HepG2 (cell line): Measurements from ENCODE around the gene TMEM217. TPM values are rescaled to one million over a fixed set of nuclear protein-coding genes. Genes with fewer than 3 reads are reported as not detected.
A peak's percentile ranks its signal among the peaks of the same experiment; 100 is the strongest.

Experiments used
- HDAC6 ChIP-seq: fragments of 200-600 bp; sonication (generic); IDR thresholded peaks from 2 replicates; pipeline ENCODE4 v1.7.0; 2017; ENCODE audit warnings: mild to moderate bottlenecking, antibody characterized with exemption, low read length, low read depth
- MAZ ChIP-seq, 2 experiments: sonication (generic) in 1 of 2; formaldehyde crosslinking in 1 of 2; IDR thresholded peaks; 2 replicates each; pipeline versions ENCODE4 v1.5.0 to v1.6.1; 2012 to 2020; ENCODE audit warnings: low read depth in 2 of 2, mild to moderate bottlenecking in 2 of 2, borderline replicate concordance in 1 of 2, improper control_type of control experiment in 1 of 2, low read length in 1 of 2, missing genetic modification reagents in 1 of 2, moderate library complexity in 1 of 2
- MYC ChIP-seq: sonication (generic); formaldehyde crosslinking; IDR thresholded peaks from 2 replicates; pipeline ENCODE4 v1.9.0; 2021; ENCODE audit warnings: missing genetic modification reagents, borderline replicate concordance
- NFKBIZ ChIP-seq: IDR thresholded peaks from 2 replicates; pipeline ENCODE4 v1.6.1; 2018; ENCODE audit warnings: missing genetic modification reagents, missing compliant biosample characterization
- RBFOX2 ChIP-seq: fragments of 200-400 bp; formaldehyde crosslinking; IDR thresholded peaks from 2 replicates; pipeline ENCODE4 v1.6.1; 2017; ENCODE audit warnings: low read depth, mild to moderate bottlenecking, low read length
- SMAD3 ChIP-seq: sonication (generic); formaldehyde crosslinking; IDR thresholded peaks from 2 replicates; pipeline ENCODE4 v1.4.0; 2020; ENCODE audit warnings: missing genetic modification reagents
- SMARCC2 ChIP-seq: fragments of 450-650 bp; IDR thresholded peaks from 2 replicates; pipeline ENCODE4 v1.6.1; 2017; ENCODE audit warnings: antibody characterized with exemption, mild to moderate bottlenecking
- TSC22D2 ChIP-seq: sonication (generic); formaldehyde crosslinking; IDR thresholded peaks from 2 replicates; pipeline ENCODE4 v1.5.1; 2020; ENCODE audit warnings: missing genetic modification reagents, mild to moderate bottlenecking, borderline replicate concordance
- ZFAT ChIP-seq: sonication (generic); formaldehyde crosslinking; conservative IDR thresholded peaks from 2 replicates; pipeline ENCODE4 v1.8.1; 2023; ENCODE audit warnings: missing genetic modification reagents, inconsistent platforms
- ZMYM2 ChIP-seq: sonication (generic); formaldehyde crosslinking; IDR thresholded peaks from 2 replicates; pipeline ENCODE4 v1.8.0; 2022; ENCODE audit warnings: mild to moderate bottlenecking, missing genetic modification reagents
- ZNF446 ChIP-seq: sonication (generic); formaldehyde crosslinking; IDR thresholded peaks from 2 replicates; pipeline ENCODE4 v1.5.0; 2020; ENCODE audit warnings: mild to moderate bottlenecking, missing genetic modification reagents
- ZNF660 ChIP-seq: sonication (generic); formaldehyde crosslinking; IDR thresholded peaks from 2 replicates; pipeline ENCODE4 v1.5.1; 2020; ENCODE audit warnings: mild to moderate bottlenecking, low read depth, missing genetic modification reagents, borderline replicate concordance
- ZNF816 ChIP-seq: sonication (generic); formaldehyde crosslinking; IDR thresholded peaks from 2 replicates; pipeline ENCODE4 v1.8.0; 2022; ENCODE audit warnings: missing genetic modification reagents, mild to moderate bottlenecking, borderline replicate concordance
- polyA plus RNA-seq, 8 experiments: library from polyadenylated mRNA; depleted of rRNA in 3 of 8; stranded (reverse) in 7 of 8; unstranded in 1 of 8; fragments of >200 nt; fragmentation: Illumina TruSeq in 4 of 8; extraction: Trizol in 4 of 8; gene quantifications; 2 replicates each; pipeline versions ENCODE4 v1.2.1 to v1.2.3, GENCODE V29; 2011 to 2016; ENCODE audit warnings: low read depth in 4 of 8, missing spikeins in 1 of 8, mixed read lengths in 1 of 8; ENCODE audit not compliant: insufficient read depth in 1 of 8
- total RNA-seq, 5 experiments: library from RNA; depleted of rRNA; stranded (reverse); fragments of >200 nt; fragmentation: Illumina TruSeq; extraction: Trizol; gene quantifications; 2 replicates each; pipeline ENCODE4 v1.2.3, GENCODE V29; 2016; ENCODE audit warnings: low read depth in 1 of 5
- TF ChIP-seq, protein P1 (sequence below), 2 experiments: sonication (generic) in 1 of 2; formaldehyde crosslinking in 1 of 2; IDR thresholded peaks; 2 replicates each; pipeline versions ENCODE4 v1.4.0 to v1.6.1; 2018 to 2020; ENCODE audit warnings: missing genetic modification reagents in 2 of 2, borderline replicate concordance in 1 of 2, low read depth in 1 of 2, mild to moderate bottlenecking in 1 of 2, missing biosample characterization in 1 of 2
- TF ChIP-seq, protein P2 (sequence below): sonication (generic); formaldehyde crosslinking; IDR thresholded peaks from 2 replicates; pipeline ENCODE4 v1.8.0; 2022; ENCODE audit warnings: missing genetic modification reagents, mild to moderate bottlenecking, inconsistent platforms, borderline replicate concordance
- TF ChIP-seq, protein P3 (sequence below): sonication (generic); formaldehyde crosslinking; IDR thresholded peaks from 2 replicates; pipeline ENCODE4 v1.5.0; 2020; ENCODE audit warnings: mild to moderate bottlenecking, missing genetic modification reagents
- TF ChIP-seq, protein P4 (sequence below): sonication (generic); formaldehyde crosslinking; IDR thresholded peaks from 2 replicates; pipeline ENCODE4 v1.4.0; 2020; ENCODE audit warnings: missing genetic modification reagents, borderline replicate concordance

Gene TMEM217
- total and polyA plus RNA-seq, 2 of the 13 experiments (the other 11 are each of a cell fraction or from before 2014, with no cell fraction given): 2.3 to 3.4 TPM

DNA sequence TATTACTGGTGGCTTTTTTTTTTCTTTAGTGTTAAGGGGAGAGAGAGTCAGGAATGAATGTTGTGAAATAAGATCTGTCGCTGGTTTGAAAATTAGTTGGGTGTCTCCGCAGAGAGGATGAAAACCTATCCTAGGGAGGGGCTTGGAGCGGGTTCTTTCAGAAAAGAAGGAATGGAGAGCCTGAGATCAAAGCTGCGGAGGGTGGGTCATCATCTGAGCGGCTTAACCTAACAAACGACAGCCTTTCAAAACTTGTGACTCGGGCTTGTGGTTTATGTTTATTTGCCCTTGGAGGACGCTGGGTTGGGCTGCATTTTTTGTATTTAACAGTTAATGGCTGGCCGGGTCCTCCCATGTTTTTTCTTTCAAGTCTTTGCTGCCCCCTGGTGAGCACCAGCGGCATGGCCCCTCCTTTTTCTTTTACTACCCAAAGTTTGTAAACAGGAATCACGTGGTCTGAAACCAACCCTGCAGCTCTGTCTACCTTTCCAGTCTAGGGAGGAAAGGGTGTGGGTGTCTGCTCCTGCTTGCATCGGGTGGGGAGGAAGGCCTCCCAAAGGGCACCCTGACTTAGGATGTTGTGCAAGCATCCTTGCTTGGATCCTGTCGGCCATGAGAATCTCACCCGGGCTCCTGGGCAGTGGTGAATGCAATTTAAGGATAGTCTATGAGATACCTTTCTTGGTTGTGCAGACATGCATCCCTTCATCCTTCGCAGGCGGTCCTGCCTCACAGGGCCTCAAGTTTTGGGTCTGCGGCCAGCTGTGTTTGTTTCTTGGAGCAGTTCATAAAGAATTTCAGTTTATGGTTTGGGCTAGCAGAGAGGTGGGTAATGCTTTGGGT lies 85.8 kb downstream of the TMEM217 start (continued):
- TF ChIP-seq, protein P1, sequence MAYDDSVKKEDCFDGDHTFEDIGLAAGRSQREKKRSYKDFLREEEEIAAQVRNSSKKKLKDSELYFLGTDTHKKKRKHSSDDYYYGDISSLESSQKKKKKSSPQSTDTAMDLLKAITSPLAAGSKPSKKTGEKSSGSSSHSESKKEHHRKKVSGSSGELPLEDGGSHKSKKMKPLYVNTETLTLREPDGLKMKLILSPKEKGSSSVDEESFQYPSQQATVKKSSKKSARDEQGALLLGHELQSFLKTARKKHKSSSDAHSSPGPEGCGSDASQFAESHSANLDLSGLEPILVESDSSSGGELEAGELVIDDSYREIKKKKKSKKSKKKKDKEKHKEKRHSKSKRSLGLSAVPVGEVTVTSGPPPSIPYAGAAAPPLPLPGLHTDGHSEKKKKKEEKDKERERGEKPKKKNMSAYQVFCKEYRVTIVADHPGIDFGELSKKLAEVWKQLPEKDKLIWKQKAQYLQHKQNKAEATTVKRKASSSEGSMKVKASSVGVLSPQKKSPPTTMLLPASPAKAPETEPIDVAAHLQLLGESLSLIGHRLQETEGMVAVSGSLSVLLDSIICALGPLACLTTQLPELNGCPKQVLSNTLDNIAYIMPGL (CRISPR knock-in tag; IDR thresholded peaks at IDR 0.05; ENCODE audit: borderline replicate concordance in 1 of 2, low read depth in 1 of 2): peak in 1 of 2 experiments; percentile 86; a peak in 3 of 4 replicates
- TF ChIP-seq, protein P2, sequence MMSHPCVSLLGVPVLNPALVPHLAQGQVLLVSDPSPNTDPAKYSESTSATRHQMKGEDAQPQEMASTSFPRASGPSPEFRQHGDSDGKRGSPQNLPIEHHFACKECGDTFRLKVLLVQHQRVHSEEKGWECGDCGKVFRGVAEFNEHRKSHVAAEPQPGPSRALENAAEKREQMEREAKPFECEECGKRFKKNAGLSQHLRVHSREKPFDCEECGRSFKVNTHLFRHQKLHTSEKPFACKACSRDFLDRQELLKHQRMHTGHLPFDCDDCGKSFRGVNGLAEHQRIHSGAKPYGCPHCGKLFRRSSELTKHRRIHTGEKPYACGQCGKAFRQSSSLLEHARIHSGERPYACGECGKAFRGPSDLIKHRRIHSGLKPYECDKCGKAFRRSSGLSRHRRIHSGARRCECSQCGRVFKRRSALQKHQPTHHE: no peak; the same call in 1 of the 2 replicates
- no peak for TF ChIP-seq HDAC6
- TF ChIP-seq, protein P3, sequence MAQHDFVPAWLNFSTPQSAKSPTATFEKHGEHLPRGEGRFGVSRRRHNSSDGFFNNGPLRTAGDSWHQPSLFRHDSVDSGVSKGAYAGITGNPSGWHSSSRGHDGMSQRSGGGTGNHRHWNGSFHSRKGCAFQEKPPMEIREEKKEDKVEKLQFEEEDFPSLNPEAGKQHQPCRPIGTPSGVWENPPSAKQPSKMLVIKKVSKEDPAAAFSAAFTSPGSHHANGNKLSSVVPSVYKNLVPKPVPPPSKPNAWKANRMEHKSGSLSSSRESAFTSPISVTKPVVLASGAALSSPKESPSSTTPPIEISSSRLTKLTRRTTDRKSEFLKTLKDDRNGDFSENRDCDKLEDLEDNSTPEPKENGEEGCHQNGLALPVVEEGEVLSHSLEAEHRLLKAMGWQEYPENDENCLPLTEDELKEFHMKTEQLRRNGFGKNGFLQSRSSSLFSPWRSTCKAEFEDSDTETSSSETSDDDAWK (CRISPR knock-in tag): no peak
- no peak; the same call in 1 of the 2 replicates for TF ChIP-seq ZNF816 (CRISPR knock-in tag)
- no peak for TF ChIP-seq ZMYM2 (CRISPR knock-in tag)
- TF ChIP-seq, protein P4, sequence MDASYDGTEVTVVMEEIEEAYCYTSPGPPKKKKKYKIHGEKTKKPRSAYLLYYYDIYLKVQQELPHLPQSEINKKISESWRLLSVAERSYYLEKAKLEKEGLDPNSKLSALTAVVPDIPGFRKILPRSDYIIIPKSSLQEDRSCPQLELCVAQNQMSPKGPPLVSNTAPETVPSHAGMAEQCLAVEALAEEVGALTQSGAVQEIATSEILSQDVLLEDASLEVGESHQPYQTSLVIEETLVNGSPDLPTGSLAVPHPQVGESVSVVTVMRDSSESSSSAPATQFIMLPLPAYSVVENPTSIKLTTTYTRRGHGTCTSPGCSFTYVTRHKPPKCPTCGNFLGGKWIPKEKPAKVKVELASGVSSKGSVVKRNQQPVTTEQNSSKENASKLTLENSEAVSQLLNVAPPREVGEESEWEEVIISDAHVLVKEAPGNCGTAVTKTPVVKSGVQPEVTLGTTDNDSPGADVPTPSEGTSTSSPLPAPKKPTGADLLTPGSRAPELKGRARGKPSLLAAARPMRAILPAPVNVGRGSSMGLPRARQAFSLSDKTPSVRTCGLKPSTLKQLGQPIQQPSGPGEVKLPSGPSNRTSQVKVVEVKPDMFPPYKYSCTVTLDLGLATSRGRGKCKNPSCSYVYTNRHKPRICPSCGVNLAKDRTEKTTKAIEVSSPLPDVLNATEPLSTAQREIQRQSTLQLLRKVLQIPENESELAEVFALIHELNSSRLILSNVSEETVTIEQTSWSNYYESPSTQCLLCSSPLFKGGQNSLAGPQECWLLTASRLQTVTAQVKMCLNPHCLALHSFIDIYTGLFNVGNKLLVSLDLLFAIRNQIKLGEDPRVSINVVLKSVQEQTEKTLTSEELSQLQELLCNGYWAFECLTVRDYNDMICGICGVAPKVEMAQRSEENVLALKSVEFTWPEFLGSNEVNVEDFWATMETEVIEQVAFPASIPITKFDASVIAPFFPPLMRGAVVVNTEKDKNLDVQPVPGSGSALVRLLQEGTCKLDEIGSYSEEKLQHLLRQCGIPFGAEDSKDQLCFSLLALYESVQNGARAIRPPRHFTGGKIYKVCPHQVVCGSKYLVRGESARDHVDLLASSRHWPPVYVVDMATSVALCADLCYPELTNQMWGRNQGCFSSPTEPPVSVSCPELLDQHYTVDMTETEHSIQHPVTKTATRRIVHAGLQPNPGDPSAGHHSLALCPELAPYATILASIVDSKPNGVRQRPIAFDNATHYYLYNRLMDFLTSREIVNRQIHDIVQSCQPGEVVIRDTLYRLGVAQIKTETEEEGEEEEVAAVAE (CRISPR knock-in tag): peak; percentile 51; the same call in 1 of the 2 replicates
- TF ChIP-seq SMAD3 (CRISPR knock-in tag): 0 out of 2 replicates have a peak, but pooled peaks have one; percentile 65
- TF ChIP-seq ZNF660: no peak
- TF ChIP-seq MAZ (IDR thresholded peaks at IDR 0.05; ENCODE audit: borderline replicate concordance, low read depth, low read length): peak; percentile 76; the same call in 1 of the 2 replicates
- TF ChIP-seq MAZ (CRISPR knock-in tag; IDR thresholded peaks at IDR 0.05; ENCODE audit: low read depth): 0 out of 2 replicates have a peak, but pooled peaks have one; percentile 37
- 0 out of 2 replicates have a peak, but pooled peaks have one; percentile 17 for TF ChIP-seq NFKBIZ (CRISPR knock-in tag)
- peak; percentile 64; the same call in 1 of the 2 replicates for TF ChIP-seq MYC (CRISPR knock-in tag)
- TF ChIP-seq RBFOX2: peak; percentile 61; the same call in 1 of the 2 replicates
- TF ChIP-seq SMARCC2: 0 out of 2 replicates have a peak, but pooled peaks have one; percentile 6
- TF ChIP-seq ZNF446: no peak
- TF ChIP-seq ZFAT (CRISPR knock-in tag): no peak
- peak; percentile 51; the same call in 1 of the 2 replicates for TF ChIP-seq TSC22D2
